HepG2 (cell line): ENCODE measurements around the gene ELOVL6. TPM values are rescaled to one million over a fixed set of nuclear protein-coding genes. Genes with fewer than 3 reads are reported as not detected.

Source experiments
- ATAC-seq: fragments of 200-7000 bp; cut with Tn5 transposase; 3 replicates; pipeline ENCODE4 v1.9.1; 2020; ENCODE audit warnings: mild to moderate bottlenecking, moderate library complexity
- BruUV-seq: library from RNA; stranded (reverse); fragments of 400-500 nt; replicated peaks from 2 replicates; lab custom pipeline; 2021; lab: Mats Ljungman, UMichigan
- CTCF ChIA-PET: fragments of 300-600 bp; formaldehyde crosslinking; extraction: SDS; loops from one replicate; lab custom pipeline; 2021; ENCODE audit warnings: low total read pairs, inconsistent platforms, low intra/inter-chr PET ratio; lab: Yijun Ruan, JAX
- POLR2A ChIA-PET: fragments of 350-600 bp; sonication (Branson Sonifier 250); formaldehyde crosslinking; loops from one replicate; lab custom pipeline; 2020; ENCODE audit warnings: antibody characterized with exemption, inconsistent platforms; lab: Yijun Ruan, JAX
- DNase-seq: peaks from one replicate; pipeline ENCODE4 v3.0.0-alpha.2; 2015; ENCODE audit warnings: low spot score
- FAIRE-seq: peaks from 3 replicates; lab custom pipeline; 2011; peaks lifted over from hg19 to GRCh38; lab: Jason Lieb, UNC
- H2AFZ ChIP-seq: one replicate; pipeline ENCODE4 v1.6.1; 2011; ENCODE audit warnings: low read length, inconsistent platforms
- H3K27ac ChIP-seq: fragments of 300-600 bp; 3 replicates; pipeline ENCODE4 v1.8.0; 2011; ENCODE audit warnings: mixed run types, mild to moderate bottlenecking, mixed read lengths, low read length, inconsistent platforms; ENCODE audit not compliant: insufficient read depth; ENCODE audit errors: extremely low read length
- H3K27me3 ChIP-seq, 2 experiments: fragments of 200-600 bp in 1 of 2; 2 replicates in 1 of 2; 3 replicates in 1 of 2; pipeline versions ENCODE4 v1.6.0 to v1.8.0; 2011; ENCODE audit warnings: low read length in 2 of 2, mild to moderate bottlenecking in 2 of 2, moderate library complexity in 2 of 2, inconsistent platforms in 1 of 2; ENCODE audit not compliant: insufficient read depth in 2 of 2, control insufficient read depth in 1 of 2
- H3K36me3 ChIP-seq, 2 experiments: fragments of 200-600 bp in 1 of 2; replicated peaks in 1 of 2; 2 replicates in 1 of 2; 3 replicates in 1 of 2; pipeline versions ENCODE4 v1.5.1 to v1.8.0; 2011; ENCODE audit warnings: low read length in 2 of 2, inconsistent platforms in 1 of 2; ENCODE audit not compliant: insufficient read depth in 2 of 2, control insufficient read depth in 1 of 2
- H3K4me1 ChIP-seq: 2 replicates; pipeline ENCODE4 v1.5.1; 2012; ENCODE audit warnings: low read length, inconsistent platforms; ENCODE audit not compliant: insufficient read depth
- H3K4me2 ChIP-seq: 2 replicates; pipeline ENCODE4 v1.6.0; 2011; ENCODE audit warnings: low read depth, low read length, inconsistent platforms
- H3K4me3 ChIP-seq, 3 experiments: fragments of 200-600 bp in 1 of 3; sonication (generic), shearing (Covaris generic) in 1 of 3; replicated peaks in 1 of 3; 2 replicates each; pipeline ENCODE4 v1.5.1; 2011 to 2016; ENCODE audit warnings: low read length in 3 of 3, inconsistent platforms in 2 of 3, low read depth in 2 of 3, mild to moderate bottlenecking in 2 of 3, control low read depth in 1 of 3, mixed read lengths in 1 of 3; ENCODE audit not compliant: insufficient read depth in 1 of 3
- H3K79me2 ChIP-seq: one replicate; pipeline ENCODE4 v1.6.1; 2011; ENCODE audit warnings: low read length, inconsistent platforms; ENCODE audit not compliant: insufficient read depth
- H3K9ac ChIP-seq: 2 replicates; pipeline ENCODE4 v1.6.0; 2011; ENCODE audit warnings: mild to moderate bottlenecking, low read depth, low read length, inconsistent platforms; ENCODE audit not compliant: insufficient read depth
- H3K9me3 ChIP-seq: 2 replicates; pipeline ENCODE4 v1.5.1; 2012; ENCODE audit warnings: mild to moderate bottlenecking, low read length
- H4K20me1 ChIP-seq: 2 replicates; pipeline ENCODE4 v1.6.0; 2011; ENCODE audit warnings: inconsistent platforms, mild to moderate bottlenecking, low read length, moderate library complexity; ENCODE audit not compliant: insufficient read depth
- BCL6 ChIP-seq: IDR thresholded peaks from 2 replicates; pipeline ENCODE4 v1.6.1; 2016; ENCODE audit warnings: missing genetic modification reagents, missing compliant biosample characterization
- FOXM1 ChIP-seq: sonication (generic); formaldehyde crosslinking; IDR thresholded peaks from 2 replicates; pipeline ENCODE4 v1.5.0; 2020; ENCODE audit warnings: missing genetic modification reagents
- KDM3A ChIP-seq: IDR thresholded peaks from 2 replicates; pipeline ENCODE4 v1.6.1; 2018; ENCODE audit warnings: low read depth, missing compliant biosample characterization
- NFE2L1 ChIP-seq: sonication (generic); formaldehyde crosslinking; IDR thresholded peaks from 2 replicates; pipeline ENCODE4 v1.4.0; 2020; ENCODE audit warnings: missing genetic modification reagents, mild to moderate bottlenecking, borderline replicate concordance
- PCBP2 ChIP-seq: fragments of 200-400 bp; formaldehyde crosslinking; optimal IDR thresholded peaks from 2 replicates; pipeline ENCODE3; 2018; ENCODE audit warnings: low read length, low read depth; ENCODE audit not compliant: poor library complexity, severe bottlenecking
- RFX1 ChIP-seq: fragments of 450-650 bp; IDR thresholded peaks from 2 replicates; pipeline ENCODE4 v1.6.1; 2017
- TARDBP ChIP-seq: sonication (generic); formaldehyde crosslinking; IDR thresholded peaks from 2 replicates; pipeline ENCODE4 v1.8.0; 2022; ENCODE audit warnings: mild to moderate bottlenecking, missing genetic modification reagents
- ZNF180 ChIP-seq: sonication (generic); formaldehyde crosslinking; IDR thresholded peaks from 2 replicates; pipeline ENCODE4 v1.4.0; 2020; ENCODE audit warnings: low read depth, missing genetic modification reagents, borderline replicate concordance
- ZNF274 ChIP-seq: sonication (generic); formaldehyde crosslinking; IDR thresholded peaks from 2 replicates; pipeline ENCODE4 v1.5.1; 2020; ENCODE audit warnings: mild to moderate bottlenecking, missing genetic modification reagents
- ZSCAN5A ChIP-seq: sonication (generic); formaldehyde crosslinking; IDR thresholded peaks from 2 replicates; pipeline ENCODE4 v1.8.0; 2022; ENCODE audit warnings: mild to moderate bottlenecking, missing genetic modification reagents, borderline replicate concordance
- WGBS: methylation state at CpG from one replicate; pipeline ENCODE4 v1.1.6; 2017; ENCODE audit warnings: low lambda C conversion rate; 5-methylcytosine and 5-hydroxymethylcytosine counted together
- in situ Hi-C: cut with HindIII; loops from 2 replicates; pipeline ENCODE4 v1.10.0; 2017; ENCODE audit warnings: low pct_unique_long_range_greater_than_20kb; ENCODE audit not compliant: extremely low pct_ligation_motif_present
- intact Hi-C: fragments of 100-400 bp; cut with micrococcal nuclease; formaldehyde crosslinking; loops from one replicate; pipeline ENCODE4 v1.10.0; 2022; ENCODE audit not compliant: unreplicated experiment
- polyA plus RNA-seq, 8 experiments: library from polyadenylated mRNA; depleted of rRNA in 3 of 8; stranded (reverse) in 7 of 8; unstranded in 1 of 8; fragments of >200 nt; fragmentation: Illumina TruSeq in 4 of 8; extraction: Trizol in 4 of 8; gene quantifications; 2 replicates each; pipeline versions ENCODE4 v1.2.1 to v1.2.3, GENCODE V29; 2011 to 2016; ENCODE audit warnings: low read depth in 4 of 8, missing spikeins in 1 of 8, mixed read lengths in 1 of 8; ENCODE audit not compliant: insufficient read depth in 1 of 8
- total RNA-seq, 5 experiments: library from RNA; depleted of rRNA; stranded (reverse); fragments of >200 nt; fragmentation: Illumina TruSeq; extraction: Trizol; gene quantifications; 2 replicates each; pipeline ENCODE4 v1.2.3, GENCODE V29; 2016; ENCODE audit warnings: low read depth in 1 of 5

ELOVL6 gene
- total and polyA plus RNA-seq, 2 of the 13 experiments (the other 11 are each of a cell fraction or from before 2014, with no cell fraction given) = 14.1 to 23.2 TPM

DNA sequence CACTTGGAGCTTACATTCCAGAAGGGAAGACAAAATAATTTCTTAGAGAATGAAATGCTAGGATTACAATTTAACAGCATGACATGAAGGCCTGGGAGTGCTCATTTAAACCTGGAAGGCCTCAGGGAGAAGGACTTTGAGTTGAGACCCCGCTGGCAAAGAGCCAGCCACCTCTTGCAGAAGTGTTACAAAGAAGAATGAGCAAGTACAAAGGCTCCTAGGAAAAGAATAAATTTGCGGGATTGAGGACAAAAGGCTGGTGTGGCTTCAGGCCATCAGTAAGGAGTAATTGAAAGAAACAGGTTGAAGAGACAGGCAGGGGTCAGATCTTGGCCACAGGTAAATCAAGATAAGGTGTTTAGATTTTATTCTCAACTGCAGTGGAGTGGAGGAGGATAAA is 3.1 kb upstream of the ELOVL6 start:
- H3K4me1 ChIP-seq = peaks cover 41% of the 10 kb centered on the region
- no TSS peak for BruUV-seq
- 0 out of 2 replicates have a peak, but pooled peaks have one; percentile 10 for TF ChIP-seq BCL6
- TF ChIP-seq TARDBP (CRISPR knock-in tag) = 0 out of 2 replicates have a peak, but pooled peaks have one; percentile 24
- no peak for TF ChIP-seq NFE2L1 (CRISPR knock-in tag)
- no peak for TF ChIP-seq RFX1
- TF ChIP-seq ZNF180 (CRISPR knock-in tag) = no peak
- TF ChIP-seq ZNF274 (CRISPR knock-in tag) = no peak
- TF ChIP-seq FOXM1 (CRISPR knock-in tag) = no peak
- TF ChIP-seq KDM3A = no peak
- TF ChIP-seq PCBP2 = no peak
- TF ChIP-seq ZSCAN5A (CRISPR knock-in tag) = 0 out of 2 replicates have a peak, but pooled peaks have one; percentile 42
- no peaks in the 10 kb centered on the region for H3K9me3 ChIP-seq
- H3K27me3 ChIP-seq = no peaks in the 10 kb centered on the region; a peak in 1 of 5 replicates
- H3K9ac ChIP-seq = no peak overlapping the region
- CTCF ChIA-PET = no interaction called here
- peaks cover 12% of the 10 kb centered on the region for H3K79me2 ChIP-seq
- no peak for DNase-seq
- H4K20me1 ChIP-seq = no peaks in the 10 kb centered on the region
- in situ Hi-C loops = no loop called here
- 0% methylated on average over 2 of the region's 2 CpGs for WGBS
- H3K4me2 ChIP-seq = peak overlapping the region; percentile 23; the same call in 1 of the 2 replicates
- H3K27ac ChIP-seq = no peak overlapping the region
- no peak overlapping the region for H3K4me3 ChIP-seq
- FAIRE-seq = no peak
- H2AFZ ChIP-seq = no peak overlapping the region
- intact Hi-C loops = no loop called here
- no peaks in the 10 kb centered on the region for H3K36me3 ChIP-seq
- no peak for ATAC-seq
- POLR2A ChIA-PET = no interaction called here
